ENCODE data around the gene LTV1.

LTV1 gene

GRCh38 chr6:143884216-143884900, 41.2 kb downstream of the LTV1 start:
- DNase-seq, result no peak

- DNase-seq, result no peak
Observed at GRCh38 chr6:143885116-143885515, 42.0 kb downstream of the LTV1 start.

- no peak for DNase-seq
Observed at GRCh38 chr6:143894655-143895054, 51.5 kb downstream of the LTV1 start.

GRCh38 chr6:143896126-143896860, 53.2 kb downstream of the LTV1 start:
- DNase-seq, result no peak

GRCh38 chr6:143900358-143900757, 57.2 kb downstream of the LTV1 start:
- no peak for DNase-seq

- peak in 1 of 51 donors; percentile 4 for DNase-seq
Observed at GRCh38 chr6:143901885-143902750, 59.0 kb downstream of the LTV1 start.

- no peak for DNase-seq
Observed at GRCh38 chr6:143902827-143903226, 59.7 kb downstream of the LTV1 start.

GRCh38 chr6:143911028-143911427, 67.9 kb downstream of the LTV1 start:
- DNase-seq, result no peak

- no peak for DNase-seq
Observed at GRCh38 chr6:143912671-143913070, 69.5 kb downstream of the LTV1 start.
